Lung (tissue), 16 donors: ENCODE data around the gene POLR3A. TPM values are rescaled to one million over a fixed set of nuclear protein-coding genes. Genes with fewer than 3 reads are reported as not detected.
"Not testable (repeated sequence)": the region's sequence is repeated elsewhere in the genome, so short reads cannot be mapped to it uniquely, and the experiment has no call there.

Experiments used
- ATAC-seq: fragments of 200-7000 bp; cut with Tn5 transposase; one replicate; pipeline ENCODE4 v1.9.1; 2020; ENCODE audit warnings: moderate number of reproducible peaks; ENCODE audit not compliant: insufficient read depth, low FRiP score
- DNase-seq, 3 donors: peaks; one replicate each; pipeline ENCODE4 v3.0.0-alpha.2; 2013 to 2017
- H3K27ac ChIP-seq, 2 donors: one replicate each; pipeline ENCODE4 v1.5.1; 2013; ENCODE audit warnings: mild to moderate bottlenecking in 2 of 2, moderate library complexity in 2 of 2, control low read depth in 1 of 2, inconsistent platforms in 1 of 2, low read depth in 1 of 2, low read length in 1 of 2
- H3K27me3 ChIP-seq, 3 donors: one replicate each; pipeline ENCODE4 v1.5.1; 2013; ENCODE audit warnings: low read length in 2 of 3; ENCODE audit not compliant: control insufficient read depth in 3 of 3, insufficient read depth in 3 of 3
- H3K36me3 ChIP-seq, 4 donors: one replicate each; pipeline ENCODE4 v1.5.1; 2013; ENCODE audit warnings: low read length in 4 of 4, mild to moderate bottlenecking in 1 of 4, moderate library complexity in 1 of 4; ENCODE audit not compliant: control insufficient read depth in 4 of 4, insufficient read depth in 4 of 4
- H3K4me1 ChIP-seq, 5 donors: one replicate each; pipeline ENCODE4 v1.5.1; 2013; ENCODE audit warnings: low read length in 5 of 5, mild to moderate bottlenecking in 2 of 5, moderate library complexity in 1 of 5; ENCODE audit not compliant: control insufficient read depth in 5 of 5, insufficient read depth in 5 of 5
- H3K4me3 ChIP-seq: one replicate; pipeline ENCODE4 v1.5.1; 2013; ENCODE audit warnings: mild to moderate bottlenecking, control low read depth, moderate library complexity
- H3K9ac ChIP-seq, 2 donors: one replicate each; pipeline ENCODE4 v1.5.1; 2013; ENCODE audit warnings: low read length in 2 of 2, control low read depth in 1 of 2; ENCODE audit not compliant: insufficient read depth in 1 of 2
- H3K9me3 ChIP-seq, 4 donors: one replicate each; pipeline ENCODE4 v1.5.1; 2013; ENCODE audit warnings: low read length in 3 of 4, mild to moderate bottlenecking in 1 of 4, moderate library complexity in 1 of 4; ENCODE audit not compliant: control insufficient read depth in 4 of 4, insufficient read depth in 3 of 4
- WGBS, 2 donors: extraction: QIAGEN DNeasy Blood & Tissue Kit; methylation state at CpG; one replicate each; pipeline ENCODE4 v1.1.7; 2013; 5-methylcytosine and 5-hydroxymethylcytosine counted together
- long read RNA-seq, 5 donors: transcript quantifications; one replicate each; lab custom pipeline, GENCODE V29; 2026
- polyA plus RNA-seq, 2 donors: library from polyadenylated mRNA; stranded (reverse); fragments of 200-250 nt; gene quantifications; one replicate each; pipeline ENCODE4 v1.2.1, GENCODE V29; 2013
- total RNA-seq, 2 donors: library from RNA; depleted of rRNA in 1 of 2; stranded (reverse); fragments of >200 nt in 1 of 2; gene quantifications; one replicate each; pipeline ENCODE4 v1.2.1, GENCODE V29; 2014 to 2021
- TF ChIP-seq, protein P1 (sequence below): IDR thresholded peaks from 2 replicates; pipeline ENCODE4 v1.5.1; 2012; ENCODE audit warnings: mild to moderate bottlenecking; ENCODE audit errors: control extremely low read depth, extremely low read depth
- donor health status: control.
- donor health status: control.
- donor health status: Bipolar disorder and iron deficiency.
- donor health status: healthy.
- donor health status: DM: yes; HTN: yes; CAD: no.

POLR3A gene
- 10 to 100 TPM; 11.9 to 15.0 TPM for total RNA-seq
- 1 to 10 TPM; 3.9 to 5.5 TPM for polyA plus RNA-seq
- long read RNA-seq, donor 1, full-length matches to known transcripts, result 1 of 8,006 reads
- long read RNA-seq, donor 1, partial matches to known transcripts, result 4,821 of 8,006 reads
- long read RNA-seq, donor 1, other reads (novel, unspliced or antisense), result 3,184 of 8,006 reads
- long read RNA-seq, donor 2, partial matches to known transcripts, result 4,158 of 4,698 reads
- long read RNA-seq, donor 2, other reads (novel, unspliced or antisense), result 540 of 4,698 reads
- long read RNA-seq, donor 3, partial matches to known transcripts, result 5,522 of 6,267 reads
- long read RNA-seq, donor 3, other reads (novel, unspliced or antisense), result 745 of 6,267 reads
- long read RNA-seq, donor 4, partial matches to known transcripts, result 2,527 of 4,591 reads
- long read RNA-seq, donor 4, other reads (novel, unspliced or antisense), result 2,064 of 4,591 reads
- long read RNA-seq, donor 5, result 0 reads

DNA sequence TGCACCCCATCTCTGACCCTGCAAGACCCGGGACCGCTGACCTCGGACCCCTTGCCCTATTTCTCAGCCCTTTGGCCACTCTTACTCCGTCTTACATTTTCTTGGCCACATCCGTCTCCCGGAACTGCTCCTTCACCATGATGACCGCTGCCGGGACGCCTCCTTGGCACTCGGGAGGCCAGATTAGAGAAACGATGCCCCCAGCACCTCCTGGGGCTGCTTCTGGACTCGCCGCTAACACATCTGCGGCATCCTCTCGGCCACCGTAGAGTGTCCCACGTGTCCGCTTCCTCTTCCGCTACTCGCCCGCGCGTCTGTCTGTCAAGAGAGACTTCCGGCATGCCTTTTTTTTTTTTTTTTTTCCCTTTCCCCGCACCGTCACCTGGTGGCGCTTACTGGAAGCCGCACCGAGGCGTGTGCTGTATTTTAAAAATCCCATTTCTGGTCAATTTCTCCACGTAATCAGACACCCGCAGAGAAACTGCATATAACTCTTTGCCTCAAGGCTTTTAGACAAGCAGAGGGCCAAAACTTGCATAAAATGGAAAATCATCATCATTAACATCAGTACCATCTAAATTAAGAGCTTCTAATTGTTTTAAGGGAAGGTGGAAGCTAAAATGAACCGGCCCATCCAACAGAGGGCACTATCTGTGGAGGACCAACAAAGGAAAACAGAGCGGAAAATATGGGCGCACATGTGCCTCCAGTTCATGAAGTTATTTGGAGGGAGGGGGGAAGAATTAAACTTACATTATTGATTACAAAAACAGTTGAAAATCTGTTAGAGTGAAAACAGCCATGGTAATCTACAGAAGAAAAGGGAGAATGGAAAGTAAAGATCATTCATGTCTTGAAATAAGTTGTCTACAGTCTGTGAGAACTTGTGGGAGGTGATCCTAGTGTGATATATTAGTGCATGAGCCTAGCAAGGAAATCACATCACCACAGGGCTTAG, at the start of gene POLR3A:
Gene POLR3A, minus strand, starts transcription at position 247 of the 958 bp plus-strand sequence. Its CDS starts 108 bp downstream, at position 139.
- H3K36me3 ChIP-seq, result peaks cover 9 to 23% (median 13%) of the 10 kb centered on the region in 4 donors
- peak within 1 kb of the TSS; percentile 97 for H3K4me3 ChIP-seq
- DNase-seq, result peak; percentile 97 to 99 (median 98)
- H3K27me3 ChIP-seq, result no peaks in the 10 kb centered on the region
- peak within 1 kb of the TSS; percentile 70 to 73 for H3K27ac ChIP-seq
- peaks cover 0 to 18% (median 5%) of the 10 kb centered on the region in 5 donors for H3K4me1 ChIP-seq
- no peaks in the 10 kb centered on the region for H3K9me3 ChIP-seq
- 0 to 1% methylated on average over 35 of the region's 35 CpGs for WGBS, 2 donors
- H3K9ac ChIP-seq, result peak within 1 kb of the TSS; percentile 51 to 89
- peak; percentile 78 for ATAC-seq
- TF ChIP-seq, protein P1, sequence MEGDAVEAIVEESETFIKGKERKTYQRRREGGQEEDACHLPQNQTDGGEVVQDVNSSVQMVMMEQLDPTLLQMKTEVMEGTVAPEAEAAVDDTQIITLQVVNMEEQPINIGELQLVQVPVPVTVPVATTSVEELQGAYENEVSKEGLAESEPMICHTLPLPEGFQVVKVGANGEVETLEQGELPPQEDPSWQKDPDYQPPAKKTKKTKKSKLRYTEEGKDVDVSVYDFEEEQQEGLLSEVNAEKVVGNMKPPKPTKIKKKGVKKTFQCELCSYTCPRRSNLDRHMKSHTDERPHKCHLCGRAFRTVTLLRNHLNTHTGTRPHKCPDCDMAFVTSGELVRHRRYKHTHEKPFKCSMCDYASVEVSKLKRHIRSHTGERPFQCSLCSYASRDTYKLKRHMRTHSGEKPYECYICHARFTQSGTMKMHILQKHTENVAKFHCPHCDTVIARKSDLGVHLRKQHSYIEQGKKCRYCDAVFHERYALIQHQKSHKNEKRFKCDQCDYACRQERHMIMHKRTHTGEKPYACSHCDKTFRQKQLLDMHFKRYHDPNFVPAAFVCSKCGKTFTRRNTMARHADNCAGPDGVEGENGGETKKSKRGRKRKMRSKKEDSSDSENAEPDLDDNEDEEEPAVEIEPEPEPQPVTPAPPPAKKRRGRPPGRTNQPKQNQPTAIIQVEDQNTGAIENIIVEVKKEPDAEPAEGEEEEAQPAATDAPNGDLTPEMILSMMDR, result peak; percentile 25

DNA sequence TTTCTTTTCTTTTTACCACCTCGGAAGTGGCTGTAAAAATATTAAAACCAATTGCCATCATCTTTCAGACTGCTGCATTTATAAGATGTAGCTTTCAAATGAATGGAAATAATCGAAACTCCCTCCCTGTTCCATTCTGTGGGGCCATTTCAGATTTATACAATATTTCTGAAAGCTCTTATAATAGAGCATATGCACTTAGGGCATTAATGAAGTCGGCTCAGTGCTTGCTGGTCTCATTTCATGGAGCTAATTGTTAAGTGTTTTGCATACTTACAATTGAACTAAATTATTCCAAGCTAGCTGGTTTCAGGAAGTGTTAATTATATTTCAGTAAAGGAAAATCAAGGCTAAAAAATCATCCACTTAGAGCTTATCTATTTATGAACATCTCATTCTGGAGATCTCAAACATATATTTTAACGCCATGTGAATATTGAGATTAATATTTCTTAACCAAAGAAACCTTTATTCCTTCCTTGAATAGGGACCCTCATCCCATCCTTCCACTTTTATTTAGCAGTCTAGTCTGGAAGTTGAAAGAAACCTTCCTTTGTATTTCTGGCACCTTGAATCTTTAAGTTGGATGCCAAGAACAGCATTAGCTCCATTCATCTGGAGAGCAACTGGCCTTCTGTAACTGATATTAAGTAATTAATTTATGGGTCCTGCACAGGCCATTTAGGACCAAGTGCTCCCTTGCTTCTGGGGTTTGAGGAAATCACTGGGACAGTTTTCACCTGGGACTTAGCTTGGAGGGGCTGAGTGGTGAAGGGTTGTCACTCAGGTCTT, 49.4 kb upstream of the POLR3A start:
- DNase-seq (no peak), ATAC-seq (no peak)
- TF ChIP-seq, protein P1, result no peak
- Histone ChIP-seq H3K27me3 (no peaks in the 10 kb centered on the region), H3K36me3 (no peaks in the 10 kb centered on the region), H3K9ac (no peak overlapping the region), H3K9me3 (no peaks in the 10 kb centered on the region), H3K27ac (no peak overlapping the region), H3K4me1 (no peaks in the 10 kb centered on the region), H3K4me3 (no peak overlapping the region)
- 86 to 94% methylated on average over 4 of the region's 4 CpGs for WGBS, 2 donors

DNA sequence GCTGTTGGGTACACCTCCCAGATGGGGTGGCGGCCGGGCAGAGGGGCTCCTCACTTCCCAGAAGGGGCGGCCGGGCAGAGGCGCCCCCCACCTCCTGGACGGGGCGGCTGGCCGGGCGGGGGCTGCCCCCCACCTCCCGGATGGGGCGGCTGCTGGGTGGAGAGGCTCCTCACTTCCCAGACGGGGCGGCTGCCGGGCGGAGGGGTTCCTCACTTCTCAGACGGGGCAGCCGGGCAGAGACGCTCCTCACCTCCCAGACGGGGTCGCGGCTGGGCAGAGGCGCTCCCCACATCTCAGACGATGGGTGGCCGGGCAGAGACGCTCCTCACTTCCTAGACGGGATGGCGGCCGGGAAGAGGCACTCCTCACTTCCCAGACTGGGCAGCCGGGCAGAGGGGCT, 46.5 kb upstream of the POLR3A start:
- H3K9ac ChIP-seq, DNase-seq, H3K4me1 ChIP-seq, H3K27ac ChIP-seq, H3K27me3 ChIP-seq, H3K4me3 ChIP-seq, H3K36me3 ChIP-seq, ATAC-seq, H3K9me3 ChIP-seq: not testable (repeated sequence)
- WGBS, 2 donors, result 96 to 98% methylated on average over 7 to 27 of the region's 29 CpGs
